Neutrophil (primary cell): ENCODE data around the gene SEM1.

ENCODE experiments used
- H3K27ac ChIP-seq: fragments of 200-600 bp; sonication (generic); 2 replicates; pipeline ENCODE4 v1.5.1; 2016; ENCODE audit warnings: mild to moderate bottlenecking, moderate library complexity
- H3K27me3 ChIP-seq: fragments of 200-600 bp; sonication (generic); 2 replicates; pipeline ENCODE4 v1.6.0; 2016; ENCODE audit warnings: mild to moderate bottlenecking
- H3K36me3 ChIP-seq: fragments of 200-600 bp; sonication (generic); 2 replicates; pipeline ENCODE4 v1.5.1; 2017
- H3K4me1 ChIP-seq, 2 experiments: fragments of 200-600 bp in 1 of 2; sonication (generic) in 1 of 2; 1 replicate in 1 of 2; 2 replicates in 1 of 2; pipeline versions ENCODE4 v1.5.1 to v1.6.1; 2013 to 2016; ENCODE audit warnings: low read depth in 1 of 2, low read length in 1 of 2, mild to moderate bottlenecking in 1 of 2, moderate library complexity in 1 of 2; ENCODE audit not compliant: control insufficient read depth in 1 of 2, insufficient read depth in 1 of 2
- H3K4me3 ChIP-seq, 2 experiments: fragments of 200-600 bp in 1 of 2; sonication (generic) in 1 of 2; 1 replicate in 1 of 2; 2 replicates in 1 of 2; pipeline ENCODE4 v1.5.1; 2013 to 2016; ENCODE audit warnings: low read depth in 1 of 2, low read length in 1 of 2, mild to moderate bottlenecking in 1 of 2, moderate library complexity in 1 of 2
- H3K9me3 ChIP-seq: fragments of 200-600 bp; sonication (generic); 2 replicates; pipeline ENCODE4 v1.5.1; 2016
- CTCF ChIP-seq: fragments of 200-600 bp; sonication (generic); IDR thresholded peaks from 2 replicates; pipeline ENCODE4 v1.5.1; 2016; ENCODE audit warnings: antibody characterized with exemption

Gene SEM1

GRCh38 chr7:96689414-96689813, 20.2 kb downstream of the SEM1 start:
- H3K27me3 ChIP-seq: no peaks in the 10 kb centered on the region
- no peaks in the 10 kb centered on the region for H3K9me3 ChIP-seq
- no peak for TF ChIP-seq CTCF
- no peak overlapping the region for H3K4me3 ChIP-seq
- H3K4me1 ChIP-seq: peaks cover 0 to 20% of the 10 kb centered on the region in 2 experiments
- H3K27ac ChIP-seq: no peak overlapping the region
- H3K36me3 ChIP-seq: peaks cover 8% of the 10 kb centered on the region

- Histone ChIP-seq H3K9me3 (no peaks in the 10 kb centered on the region), H3K4me1 (peaks cover 0 to 17% of the 10 kb centered on the region in 2 experiments), H3K27me3 (no peaks in the 10 kb centered on the region), H3K4me3 (no peak overlapping the region), H3K36me3 (no peaks in the 10 kb centered on the region), H3K27ac (no peak overlapping the region)
- TF ChIP-seq CTCF: no peak
These were observed 23.3 kb downstream of the SEM1 start for GRCh38 chr7:96686305-96686704.

GRCh38 chr7:96685755-96686154, 23.9 kb downstream of the SEM1 start:
- Histone ChIP-seq H3K36me3 (no peaks in the 10 kb centered on the region), H3K27ac (no peak overlapping the region), H3K4me3 (no peak overlapping the region), H3K27me3 (no peaks in the 10 kb centered on the region), H3K4me1 (peaks cover 0 to 17% of the 10 kb centered on the region in 2 experiments), H3K9me3 (no peaks in the 10 kb centered on the region)
- no peak for TF ChIP-seq CTCF

- Histone ChIP-seq H3K27ac (no peak overlapping the region), H3K27me3 (no peaks in the 10 kb centered on the region), H3K36me3 (no peaks in the 10 kb centered on the region), H3K4me1 (peaks cover 0 to 17% of the 10 kb centered on the region in 2 experiments), H3K4me3 (no peak overlapping the region), H3K9me3 (no peaks in the 10 kb centered on the region)
- no peak for TF ChIP-seq CTCF
These were observed 24.3 kb downstream of the SEM1 start for GRCh38 chr7:96685353-96685752.

GRCh38 chr7:96679886-96680285, 29.8 kb downstream of the SEM1 start:
- TF ChIP-seq CTCF: no peak
- H3K4me3 ChIP-seq: no peak overlapping the region
- H3K9me3 ChIP-seq: no peaks in the 10 kb centered on the region
- H3K36me3 ChIP-seq: no peaks in the 10 kb centered on the region
- peaks cover 0 to 1% of the 10 kb centered on the region in 2 experiments for H3K4me1 ChIP-seq
- no peak overlapping the region for H3K27ac ChIP-seq
- H3K27me3 ChIP-seq: no peaks in the 10 kb centered on the region

- Histone ChIP-seq H3K9me3 (no peaks in the 10 kb centered on the region), H3K36me3 (no peaks in the 10 kb centered on the region), H3K27me3 (no peaks in the 10 kb centered on the region), H3K4me1 (no peaks in the 10 kb centered on the region), H3K27ac (no peak overlapping the region), H3K4me3 (no peak overlapping the region)
- no peak for TF ChIP-seq CTCF
These were observed 32.7 kb downstream of the SEM1 start for GRCh38 chr7:96676919-96677318.
